Liver (tissue), 9 donors: Measurements from ENCODE around the gene RTL1. TPM values are rescaled to one million over a fixed set of nuclear protein-coding genes. Genes with fewer than 3 reads are reported as not detected.

Experiments
- DNase-seq: peaks from one replicate; pipeline ENCODE4 v3.0.0-alpha.2; 2017; ENCODE audit warnings: low spot score
- H3K27ac ChIP-seq, 2 donors: one replicate each; pipeline ENCODE4 v1.7.0; 2013; ENCODE audit warnings: inconsistent platforms in 2 of 2, low read length in 2 of 2, control low read depth in 1 of 2, low read depth in 1 of 2, mild to moderate bottlenecking in 1 of 2
- H3K27me3 ChIP-seq, 4 donors: one replicate each; pipeline versions ENCODE4 v1.6.1 to v1.7.0; 2013; ENCODE audit warnings: low read length in 3 of 4, inconsistent platforms in 1 of 4, mild to moderate bottlenecking in 1 of 4, moderate library complexity in 1 of 4; ENCODE audit not compliant: control insufficient read depth in 4 of 4, insufficient read depth in 4 of 4
- H3K36me3 ChIP-seq, 4 donors: one replicate each; pipeline versions ENCODE4 v1.6.1 to v1.7.0; 2013; ENCODE audit warnings: low read length in 3 of 4, mild to moderate bottlenecking in 3 of 4, low read depth in 1 of 4, moderate library complexity in 1 of 4; ENCODE audit not compliant: control insufficient read depth in 4 of 4, insufficient read depth in 3 of 4
- H3K4me1 ChIP-seq, 4 donors: one replicate each; pipeline versions ENCODE4 v1.6.1 to v1.7.0; 2013; ENCODE audit warnings: low read length in 3 of 4, mild to moderate bottlenecking in 3 of 4, moderate library complexity in 1 of 4; ENCODE audit not compliant: control insufficient read depth in 4 of 4, insufficient read depth in 4 of 4
- H3K4me3 ChIP-seq, 3 donors: one replicate each; pipeline versions ENCODE4 v1.6.1 to v1.7.0; 2013; ENCODE audit warnings: low read length in 3 of 3, control low read depth in 1 of 3, low read depth in 1 of 3, mild to moderate bottlenecking in 1 of 3
- H3K9ac ChIP-seq, 2 donors: one replicate each; pipeline ENCODE4 v1.7.0; 2013; ENCODE audit warnings: low read length in 2 of 2, mild to moderate bottlenecking in 2 of 2, moderate library complexity in 2 of 2, control low read depth in 1 of 2, low read depth in 1 of 2
- H3K9me3 ChIP-seq, 4 donors: one replicate each; pipeline versions ENCODE4 v1.6.1 to v1.7.0; 2013; ENCODE audit warnings: low read length in 3 of 4; ENCODE audit not compliant: control insufficient read depth in 4 of 4
- EGR1 ChIP-seq, 2 donors: IDR thresholded peaks; 2 replicates each; pipeline ENCODE4 v1.6.1; 2016 to 2018; ENCODE audit warnings: antibody characterized with exemption in 2 of 2, low read depth in 2 of 2
- FOXA1 ChIP-seq: IDR thresholded peaks from 2 replicates; pipeline ENCODE4 v1.6.1; 2016; ENCODE audit warnings: antibody characterized with exemption
- FOXA2 ChIP-seq: IDR thresholded peaks from 2 replicates; pipeline ENCODE4 v1.6.1; 2016; ENCODE audit warnings: antibody characterized with exemption
- GABPA ChIP-seq, 2 donors: IDR thresholded peaks in 1 of 2; conservative IDR thresholded peaks in 1 of 2; 2 replicates each; pipeline ENCODE4 v1.6.1; 2016; ENCODE audit warnings: antibody characterized with exemption in 2 of 2, mild to moderate bottlenecking in 1 of 2, moderate library complexity in 1 of 2
- HNF4A ChIP-seq, 2 donors: conservative IDR thresholded peaks; 2 replicates each; pipeline ENCODE4 v1.6.1; 2016; ENCODE audit warnings: antibody characterized with exemption in 2 of 2, mild to moderate bottlenecking in 2 of 2
- HNF4G ChIP-seq: IDR thresholded peaks from 2 replicates; pipeline ENCODE4 v1.6.1; 2016; ENCODE audit warnings: antibody characterized with exemption
- JUND ChIP-seq, 2 donors: IDR thresholded peaks; 2 replicates each; pipeline ENCODE4 v1.6.1; 2016; ENCODE audit warnings: antibody characterized with exemption in 2 of 2
- NR2F2 ChIP-seq: IDR thresholded peaks from 2 replicates; pipeline ENCODE4 v1.6.1; 2016; ENCODE audit warnings: antibody characterized with exemption
- RAD21 ChIP-seq, 2 donors: IDR thresholded peaks; 2 replicates each; pipeline ENCODE4 v1.6.1; 2016; ENCODE audit warnings: antibody characterized with exemption in 2 of 2, mild to moderate bottlenecking in 2 of 2
- SP1 ChIP-seq: IDR thresholded peaks from 2 replicates; pipeline ENCODE4 v1.6.1; 2018; ENCODE audit warnings: antibody characterized with exemption, mild to moderate bottlenecking
- TAF1 ChIP-seq: conservative IDR thresholded peaks from 2 replicates; pipeline ENCODE4 v1.6.1; 2016; ENCODE audit warnings: antibody characterized with exemption, mild to moderate bottlenecking
- YY1 ChIP-seq: IDR thresholded peaks from 2 replicates; pipeline ENCODE4 v1.6.1; 2016; ENCODE audit warnings: antibody characterized with exemption, mild to moderate bottlenecking
- WGBS: extraction: QIAGEN DNeasy Blood & Tissue Kit; methylation state at CpG from one replicate; pipeline ENCODE4 v1.1.7; 2013; 5-methylcytosine and 5-hydroxymethylcytosine counted together
- polyA plus RNA-seq, 2 donors: library from polyadenylated mRNA; stranded (reverse) in 1 of 2; unstranded in 1 of 2; fragments of 200-250 nt in 1 of 2; fragments of >200 nt in 1 of 2; fragmentation: Nextera tagmentation in 1 of 2; extraction: Ambion mirVana in 1 of 2; gene quantifications; one replicate each; pipeline versions ENCODE4 v1.2.1 to v1.2.3, GENCODE V29; 2013 to 2015
- total RNA-seq, 2 donors: library from RNA; depleted of rRNA; stranded (reverse); fragments of >200 nt; gene quantifications; one replicate each; pipeline ENCODE4 v1.2.3, GENCODE V29; 2014
- TF ChIP-seq, protein P1 (sequence below): fragments of 150-350 bp; IDR thresholded peaks from 2 replicates; pipeline ENCODE4 v1.5.1; 2017; ENCODE audit warnings: improper control_type of control experiment, low read depth, low read length; ENCODE audit not compliant: missing input control
- TF ChIP-seq, protein P2 (sequence below): IDR thresholded peaks from 2 replicates; pipeline ENCODE4 v1.6.1; 2016; ENCODE audit warnings: antibody characterized with exemption
- TF ChIP-seq, protein P3 (sequence below): IDR thresholded peaks from 2 replicates; pipeline ENCODE4 v1.6.1; 2016; ENCODE audit warnings: antibody characterized with exemption
- TF ChIP-seq, protein P4 (sequence below): IDR thresholded peaks from 2 replicates; pipeline ENCODE4 v1.6.1; 2016; ENCODE audit warnings: antibody characterized with exemption
- donor health status: healthy.
- donor health status: healthy.
- donor health status: healthy.
- donor health status: healthy.
- donor health status: healthy.

Gene RTL1
- total and polyA plus RNA-seq, 4 donors: 0.04 to 0.05 TPM; not detected in 2

DNA sequence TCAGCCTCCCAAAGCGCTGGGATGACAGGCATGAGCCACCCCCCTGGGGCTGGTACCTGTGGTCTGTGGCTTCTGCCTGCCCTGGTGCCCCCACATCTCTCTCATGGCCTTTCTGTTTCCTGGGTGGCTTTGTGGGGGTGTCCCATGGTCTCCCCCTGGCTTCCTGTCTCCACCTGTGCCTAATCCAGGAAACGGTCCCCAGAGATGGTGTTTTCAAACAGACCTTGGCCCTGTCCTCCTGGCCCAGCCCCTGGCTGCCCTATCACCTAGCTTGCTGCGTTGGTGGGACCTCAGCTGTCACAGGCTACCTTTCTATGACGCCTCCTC lies 59.5 kb downstream of the RTL1 start:
- peaks cover 0 to 2% (median 0%) of the 10 kb centered on the region in 4 donors for H3K27me3 ChIP-seq
- no peak for DNase-seq
- no peaks in the 10 kb centered on the region for H3K9me3 ChIP-seq
- H3K9ac ChIP-seq: no peak overlapping the region
- H3K4me1 ChIP-seq: no peaks in the 10 kb centered on the region
- H3K36me3 ChIP-seq: no peaks in the 10 kb centered on the region
- H3K27ac ChIP-seq: no peak overlapping the region
- TF ChIP-seq FOXA2 (no peak), FOXA1 (no peak), NR2F2 (no peak), HNF4A (conservative IDR thresholded peaks at IDR 0.05) (no peak), SP1 (no peak), RAD21 (IDR thresholded peaks at IDR 0.05) (no peak)
- TF ChIP-seq, protein P1, sequence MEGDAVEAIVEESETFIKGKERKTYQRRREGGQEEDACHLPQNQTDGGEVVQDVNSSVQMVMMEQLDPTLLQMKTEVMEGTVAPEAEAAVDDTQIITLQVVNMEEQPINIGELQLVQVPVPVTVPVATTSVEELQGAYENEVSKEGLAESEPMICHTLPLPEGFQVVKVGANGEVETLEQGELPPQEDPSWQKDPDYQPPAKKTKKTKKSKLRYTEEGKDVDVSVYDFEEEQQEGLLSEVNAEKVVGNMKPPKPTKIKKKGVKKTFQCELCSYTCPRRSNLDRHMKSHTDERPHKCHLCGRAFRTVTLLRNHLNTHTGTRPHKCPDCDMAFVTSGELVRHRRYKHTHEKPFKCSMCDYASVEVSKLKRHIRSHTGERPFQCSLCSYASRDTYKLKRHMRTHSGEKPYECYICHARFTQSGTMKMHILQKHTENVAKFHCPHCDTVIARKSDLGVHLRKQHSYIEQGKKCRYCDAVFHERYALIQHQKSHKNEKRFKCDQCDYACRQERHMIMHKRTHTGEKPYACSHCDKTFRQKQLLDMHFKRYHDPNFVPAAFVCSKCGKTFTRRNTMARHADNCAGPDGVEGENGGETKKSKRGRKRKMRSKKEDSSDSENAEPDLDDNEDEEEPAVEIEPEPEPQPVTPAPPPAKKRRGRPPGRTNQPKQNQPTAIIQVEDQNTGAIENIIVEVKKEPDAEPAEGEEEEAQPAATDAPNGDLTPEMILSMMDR: no peak
- TF ChIP-seq, protein P2, sequence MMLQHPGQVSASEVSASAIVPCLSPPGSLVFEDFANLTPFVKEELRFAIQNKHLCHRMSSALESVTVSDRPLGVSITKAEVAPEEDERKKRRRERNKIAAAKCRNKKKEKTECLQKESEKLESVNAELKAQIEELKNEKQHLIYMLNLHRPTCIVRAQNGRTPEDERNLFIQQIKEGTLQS: no peak
- TF ChIP-seq, protein P3, sequence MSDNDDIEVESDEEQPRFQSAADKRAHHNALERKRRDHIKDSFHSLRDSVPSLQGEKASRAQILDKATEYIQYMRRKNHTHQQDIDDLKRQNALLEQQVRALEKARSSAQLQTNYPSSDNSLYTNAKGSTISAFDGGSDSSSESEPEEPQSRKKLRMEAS: no peak
- WGBS: 57% methylated on average over 4 of the region's 4 CpGs
- no peak overlapping the region for H3K4me3 ChIP-seq

DNA sequence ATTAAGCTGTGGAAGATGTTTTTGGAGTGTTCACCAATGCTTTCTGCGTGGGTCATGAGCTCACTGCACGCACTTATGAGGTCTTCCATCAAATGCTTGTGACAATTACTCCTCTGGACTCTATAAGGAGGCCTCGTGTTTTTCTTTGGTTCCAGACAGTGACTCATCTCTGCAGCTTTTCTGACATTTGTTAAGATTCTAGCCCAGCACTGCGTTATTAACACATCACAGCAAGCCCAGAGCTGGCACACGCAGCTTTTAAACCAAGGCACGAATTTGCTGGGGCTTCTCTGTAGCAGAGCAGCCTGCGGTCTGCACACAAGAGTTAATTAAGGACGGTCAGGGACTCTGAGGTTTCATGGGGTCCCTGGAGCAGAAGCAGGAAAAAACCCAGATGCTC lies 60.7 kb downstream of the RTL1 start:
- Histone ChIP-seq H3K9me3 (no peaks in the 10 kb centered on the region), H3K4me1 (no peaks in the 10 kb centered on the region), H3K27me3 (peaks cover 0 to 2% (median 0%) of the 10 kb centered on the region in 4 donors), H3K9ac (no peak overlapping the region), H3K27ac (no peak overlapping the region), H3K36me3 (no peaks in the 10 kb centered on the region), H3K4me3 (no peak overlapping the region)
- 71% methylated on average over 8 of the region's 8 CpGs for WGBS
- TF ChIP-seq JUND (IDR thresholded peaks at IDR 0.05) (no peak), SP1 (no peak), EGR1 (IDR thresholded peaks at IDR 0.05; ENCODE audit: low read depth in 2 of 2) (no peak)
- no peak for DNase-seq

DNA sequence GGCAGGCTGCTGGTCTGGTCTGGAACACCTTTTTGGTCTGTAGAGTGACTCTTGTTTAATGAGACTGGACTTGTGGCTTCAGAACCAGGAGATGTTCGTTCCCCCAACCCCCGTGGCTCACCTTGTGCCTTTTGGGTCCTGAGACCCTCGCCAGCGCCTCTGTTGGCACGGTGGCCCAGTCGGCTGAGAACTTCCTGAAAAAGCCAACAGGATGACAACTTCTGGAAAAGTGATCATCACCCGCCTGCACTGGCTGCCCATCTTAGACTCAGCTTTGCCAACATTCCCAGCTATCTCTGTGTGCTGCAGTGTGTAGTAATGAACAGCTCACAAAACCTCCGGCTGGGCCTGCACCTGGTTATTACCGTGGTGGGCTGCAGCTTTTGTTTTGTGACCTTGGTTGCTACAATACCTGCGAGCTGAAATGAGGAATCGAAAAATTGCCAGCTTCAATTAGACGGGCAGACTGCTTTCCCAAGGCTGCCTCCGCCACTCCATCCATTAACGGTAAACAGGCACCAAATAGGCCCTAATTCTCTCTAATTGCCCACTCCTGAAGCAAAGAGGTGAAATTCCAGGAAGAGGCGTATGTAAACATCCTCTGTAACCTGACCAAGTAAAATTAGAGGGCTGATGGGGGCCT lies 61.6 kb downstream of the RTL1 start:
- H3K36me3 ChIP-seq: no peaks in the 10 kb centered on the region
- peaks cover 0 to 2% (median 0%) of the 10 kb centered on the region in 4 donors for H3K27me3 ChIP-seq
- H3K27ac ChIP-seq: peak overlapping the region in 1 of 2 donors; percentile 25
- TF ChIP-seq FOXA1 (no peak), YY1 (no peak), RAD21 (IDR thresholded peaks at IDR 0.05) (no peak), HNF4G (no peak), NR2F2 (no peak), FOXA2 (no peak), GABPA (IDR thresholded peaks at IDR 0.05 in 1 of 2, conservative IDR thresholded peaks at IDR 0.05 in 1 of 2) (no peak), HNF4A (conservative IDR thresholded peaks at IDR 0.05) (no peak), SP1 (no peak), EGR1 (IDR thresholded peaks at IDR 0.05; ENCODE audit: low read depth in 2 of 2) (no peak), TAF1 (no peak)
- TF ChIP-seq, protein P4, sequence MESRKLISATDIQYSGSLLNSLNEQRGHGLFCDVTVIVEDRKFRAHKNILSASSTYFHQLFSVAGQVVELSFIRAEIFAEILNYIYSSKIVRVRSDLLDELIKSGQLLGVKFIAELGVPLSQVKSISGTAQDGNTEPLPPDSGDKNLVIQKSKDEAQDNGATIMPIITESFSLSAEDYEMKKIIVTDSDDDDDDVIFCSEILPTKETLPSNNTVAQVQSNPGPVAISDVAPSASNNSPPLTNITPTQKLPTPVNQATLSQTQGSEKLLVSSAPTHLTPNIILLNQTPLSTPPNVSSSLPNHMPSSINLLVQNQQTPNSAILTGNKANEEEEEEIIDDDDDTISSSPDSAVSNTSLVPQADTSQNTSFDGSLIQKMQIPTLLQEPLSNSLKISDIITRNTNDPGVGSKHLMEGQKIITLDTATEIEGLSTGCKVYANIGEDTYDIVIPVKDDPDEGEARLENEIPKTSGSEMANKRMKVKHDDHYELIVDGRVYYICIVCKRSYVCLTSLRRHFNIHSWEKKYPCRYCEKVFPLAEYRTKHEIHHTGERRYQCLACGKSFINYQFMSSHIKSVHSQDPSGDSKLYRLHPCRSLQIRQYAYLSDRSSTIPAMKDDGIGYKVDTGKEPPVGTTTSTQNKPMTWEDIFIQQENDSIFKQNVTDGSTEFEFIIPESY: no peak
- TF ChIP-seq, protein P1: no peak
- TF ChIP-seq, protein P2: no peak
- TF ChIP-seq, protein P3: no peak

More for the DNA sequence above, 61.6 kb downstream of the RTL1 start:
- WGBS: 73% methylated on average over 15 of the region's 15 CpGs
- DNase-seq: no peak
- Histone ChIP-seq H3K9me3 (no peaks in the 10 kb centered on the region), H3K4me1 (no peaks in the 10 kb centered on the region), H3K4me3 (no peak overlapping the region), H3K9ac (no peak overlapping the region)
